NCI-H1092 treated with DMSO at 0.1 percent for 48 hours (cell line): ENCODE measurements around the gene LRFN2.

ENCODE experiments used
- DNase-seq: peaks from one replicate; lab custom pipeline; 2025; lab: John Stamatoyannopoulos, UW

Gene LRFN2

GRCh38 chr6:40349123-40349900 is 237.9 kb downstream of the LRFN2 start:
- DNase-seq: no peak

GRCh38 chr6:40348591-40348990 is 238.6 kb downstream of the LRFN2 start:
- DNase-seq: no peak

- no peak for DNase-seq
These were observed 239.6 kb downstream of the LRFN2 start for GRCh38 chr6:40347571-40348011.

- DNase-seq: no peak
These were observed 240.9 kb downstream of the LRFN2 start for GRCh38 chr6:40346246-40346645.

- no peak for DNase-seq
These were observed 242.5 kb downstream of the LRFN2 start for GRCh38 chr6:40344566-40345167.

- no peak for DNase-seq
These were observed 243.1 kb downstream of the LRFN2 start for GRCh38 chr6:40343877-40344565.

GRCh38 chr6:40343318-40343876 is 243.8 kb downstream of the LRFN2 start:
- DNase-seq: no peak

GRCh38 chr6:40342723-40343122 is 244.4 kb downstream of the LRFN2 start:
- no peak for DNase-seq

- no peak for DNase-seq
These were observed 245.4 kb downstream of the LRFN2 start for GRCh38 chr6:40341726-40342125.
